ENCODE results near the gene COL25A1. TPM values are rescaled to one million over a fixed set of nuclear protein-coding genes. Genes with fewer than 3 reads are reported as not detected.

COL25A1 gene
- total and polyA plus RNA-seq, 2 donors (not counting 3 experiments of a cell fraction or from before 2014, with no cell fraction given): 0.21 to 3.5 TPM

DNA sequence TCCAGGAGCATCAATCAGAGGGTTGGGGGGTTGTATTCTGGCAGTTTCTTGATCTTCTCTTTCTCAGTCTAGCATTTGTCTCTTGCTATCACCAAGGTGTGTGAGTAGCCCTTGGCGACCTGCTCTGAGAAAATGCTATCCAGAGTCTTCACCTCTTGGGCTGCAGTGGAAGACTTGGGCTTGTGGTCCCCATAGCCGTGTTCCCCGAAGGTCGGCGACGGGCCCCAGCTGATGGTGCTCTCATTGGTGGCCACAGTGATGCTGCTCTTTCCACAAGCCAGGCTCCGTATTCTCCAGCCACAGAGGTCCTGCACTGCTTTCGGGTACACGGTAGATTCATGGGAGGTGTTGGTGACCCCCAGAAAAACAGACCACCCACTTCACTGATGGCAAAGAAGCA, 513.7 kb downstream of the COL25A1 start:
- FAIRE-seq: no peak
- H3K9ac ChIP-seq (replicated peaks; ENCODE audit: extremely low read depth, insufficient read depth, low read length): no peak overlapping the region
- H3K4me1 ChIP-seq (ENCODE audit: control insufficient read depth, extremely low read depth, insufficient read depth, low read length): no peaks in the 10 kb centered on the region
- ChIA-PET CTCF (no interaction called here), POLR2A (no interaction called here)
- intact Hi-C loops (cut with micrococcal nuclease): no loop called here
- no peaks in the 10 kb centered on the region for H3K9me3 ChIP-seq (replicated peaks; ENCODE audit: control insufficient read depth, insufficient read depth, low read length)
- H3K79me2 ChIP-seq (ENCODE audit: control insufficient read depth, insufficient read depth, low read length): no peaks in the 10 kb centered on the region
- dilution Hi-C loops (cut with MboI; ENCODE audit: extremely low pct_ligation_motif_present, low sequenced_read_pairs): no loop called here
- no peaks in the 10 kb centered on the region for H3K36me3 ChIP-seq (ENCODE audit: control insufficient read depth in 2 of 2, extremely low read depth in 1 of 2, insufficient read depth in 2 of 2, low read length in 2 of 2)
- H3K4me2 ChIP-seq (ENCODE audit: insufficient read depth, low read length): no peak overlapping the region
- H3K27ac ChIP-seq (ENCODE audit: insufficient read depth, low read depth, low read length): no peak overlapping the region
- TF ChIP-seq, protein P1, sequence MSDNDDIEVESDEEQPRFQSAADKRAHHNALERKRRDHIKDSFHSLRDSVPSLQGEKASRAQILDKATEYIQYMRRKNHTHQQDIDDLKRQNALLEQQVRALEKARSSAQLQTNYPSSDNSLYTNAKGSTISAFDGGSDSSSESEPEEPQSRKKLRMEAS (IDR thresholded peaks at IDR 0.05; ENCODE audit: insufficient read depth, insufficient read length): no peak
- no peak for TF ChIP-seq MYC (IDR thresholded peaks at IDR 0.05; ENCODE audit: low read depth, low read length)
- no peak for TF ChIP-seq GATA2 (IDR thresholded peaks at IDR 0.05; ENCODE audit: insufficient read depth, insufficient read length, low read depth, low read length)
- TF ChIP-seq POLR2AphosphoS5 (IDR thresholded peaks at IDR 0.05; ENCODE audit: insufficient read depth, low read depth, low read length): no peak
- TF ChIP-seq EZH2 (IDR thresholded peaks at IDR 0.05; ENCODE audit: borderline replicate concordance, low read depth, low read length, severe bottlenecking): no peak
- TF ChIP-seq POLR2A (IDR thresholded peaks at IDR 0.05; ENCODE audit: low read depth, low read length): no peak
- TF ChIP-seq FOS (IDR thresholded peaks at IDR 0.05; ENCODE audit: borderline replicate concordance, insufficient read depth, low read length): no peak
- TF ChIP-seq, protein P2, sequence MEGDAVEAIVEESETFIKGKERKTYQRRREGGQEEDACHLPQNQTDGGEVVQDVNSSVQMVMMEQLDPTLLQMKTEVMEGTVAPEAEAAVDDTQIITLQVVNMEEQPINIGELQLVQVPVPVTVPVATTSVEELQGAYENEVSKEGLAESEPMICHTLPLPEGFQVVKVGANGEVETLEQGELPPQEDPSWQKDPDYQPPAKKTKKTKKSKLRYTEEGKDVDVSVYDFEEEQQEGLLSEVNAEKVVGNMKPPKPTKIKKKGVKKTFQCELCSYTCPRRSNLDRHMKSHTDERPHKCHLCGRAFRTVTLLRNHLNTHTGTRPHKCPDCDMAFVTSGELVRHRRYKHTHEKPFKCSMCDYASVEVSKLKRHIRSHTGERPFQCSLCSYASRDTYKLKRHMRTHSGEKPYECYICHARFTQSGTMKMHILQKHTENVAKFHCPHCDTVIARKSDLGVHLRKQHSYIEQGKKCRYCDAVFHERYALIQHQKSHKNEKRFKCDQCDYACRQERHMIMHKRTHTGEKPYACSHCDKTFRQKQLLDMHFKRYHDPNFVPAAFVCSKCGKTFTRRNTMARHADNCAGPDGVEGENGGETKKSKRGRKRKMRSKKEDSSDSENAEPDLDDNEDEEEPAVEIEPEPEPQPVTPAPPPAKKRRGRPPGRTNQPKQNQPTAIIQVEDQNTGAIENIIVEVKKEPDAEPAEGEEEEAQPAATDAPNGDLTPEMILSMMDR (IDR thresholded peaks at IDR 0.05; ENCODE audit: extremely low read depth in 1 of 2, insufficient read depth in 1 of 2, low read depth in 1 of 2, low read length in 2 of 2): no peak
- TF ChIP-seq JUN (IDR thresholded peaks at IDR 0.05; ENCODE audit: borderline replicate concordance, insufficient read depth, insufficient read length, low read depth): no peak
- H3K27me3 ChIP-seq (ENCODE audit: control insufficient read depth in 2 of 2, insufficient read depth in 2 of 2, low read length in 2 of 2): no peaks in the 10 kb centered on the region
- H2AFZ ChIP-seq (ENCODE audit: low read depth, low read length): no peak overlapping the region
- DNase-seq (ENCODE audit: low read depth, low spot score): no peak
- no peak overlapping the region for H3K4me3 ChIP-seq (replicated peaks in 1 of 3; ENCODE audit: insufficient read depth in 1 of 3, low read depth in 1 of 3, low read length in 3 of 3)
- no TSS peak for BruUV-seq (replicated peaks)
- no peaks in the 10 kb centered on the region for H4K20me1 ChIP-seq (replicated peaks; ENCODE audit: control insufficient read depth, extremely low read depth, insufficient read depth, low read length)
- no peaks in the 10 kb centered on the region for H3K9me1 ChIP-seq (replicated peaks; ENCODE audit: control insufficient read depth, extremely low read depth, insufficient read depth, low read length)
